ENCODE measurements around the gene TMEM184A.

The TMEM184A gene

DNA sequence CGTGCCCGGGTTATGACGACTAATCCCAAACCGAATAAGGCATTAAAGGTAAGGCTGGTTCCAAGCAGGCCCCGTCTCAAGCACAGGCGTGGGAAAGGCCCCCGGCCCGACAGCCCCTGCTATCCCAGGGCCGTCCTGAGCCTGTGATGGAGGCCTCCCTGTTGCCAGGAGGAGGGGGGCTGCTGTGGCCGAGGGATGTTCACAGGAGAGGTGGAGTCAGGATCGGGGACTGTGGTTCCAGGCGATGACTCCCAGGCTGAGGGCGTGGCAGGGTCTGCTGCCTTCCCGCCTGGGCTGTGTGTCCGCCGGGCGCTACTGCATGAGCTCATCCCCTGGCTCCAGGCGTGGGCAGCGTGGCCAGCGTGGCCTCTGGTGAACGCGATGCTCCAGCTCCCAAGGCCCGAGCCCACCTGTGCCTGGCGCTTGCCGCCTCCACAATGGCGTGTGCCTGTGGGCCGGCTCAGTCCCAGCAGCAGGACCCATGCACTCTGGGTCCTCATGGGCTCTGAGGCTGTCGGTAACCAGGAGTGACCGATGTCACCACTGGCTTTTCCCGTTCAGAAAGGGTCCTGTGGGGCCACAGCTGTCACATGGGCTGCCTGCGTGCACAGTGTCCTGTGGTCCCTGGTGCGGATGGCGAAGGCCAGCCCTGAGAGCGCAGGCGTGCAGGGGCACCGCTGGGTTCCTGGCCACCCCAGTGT is 16.7 kb downstream of the TMEM184A start:
- DNase-seq (ENCODE audit: low spot score): no peak

DNA sequence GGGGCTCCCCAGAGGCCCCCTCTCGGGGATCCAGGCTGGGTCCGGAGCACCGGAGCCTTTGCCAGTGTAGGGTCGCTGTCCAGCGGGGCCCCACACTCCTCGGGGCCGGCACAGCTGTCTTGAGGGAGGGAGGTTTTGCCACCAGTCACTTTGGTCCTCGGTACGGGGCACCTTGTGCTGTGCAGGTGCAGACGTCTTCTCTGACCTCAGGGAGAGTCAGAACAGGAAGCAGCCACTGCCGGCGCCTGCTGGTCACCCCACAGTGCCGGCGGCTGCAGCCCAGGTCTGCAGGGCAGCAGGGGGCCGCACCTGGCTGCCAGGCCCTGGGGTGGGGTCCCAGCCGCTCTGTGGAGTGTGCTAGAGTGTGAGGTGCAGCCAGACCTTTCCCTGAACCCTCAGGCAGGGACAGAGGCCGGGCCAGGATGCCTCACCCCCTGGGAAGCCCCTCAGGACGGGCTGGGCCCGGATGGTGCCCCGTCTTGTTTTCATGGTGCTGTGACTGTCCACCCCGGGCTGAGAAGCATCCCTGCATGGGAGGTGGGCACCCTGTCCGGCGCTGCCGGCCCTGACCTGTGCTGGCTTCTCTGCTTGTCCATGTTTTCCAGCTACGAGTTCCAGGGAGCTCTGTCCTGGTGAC is 17.3 kb downstream of the TMEM184A start:
- DNase-seq (ENCODE audit: low spot score): no peak

DNA sequence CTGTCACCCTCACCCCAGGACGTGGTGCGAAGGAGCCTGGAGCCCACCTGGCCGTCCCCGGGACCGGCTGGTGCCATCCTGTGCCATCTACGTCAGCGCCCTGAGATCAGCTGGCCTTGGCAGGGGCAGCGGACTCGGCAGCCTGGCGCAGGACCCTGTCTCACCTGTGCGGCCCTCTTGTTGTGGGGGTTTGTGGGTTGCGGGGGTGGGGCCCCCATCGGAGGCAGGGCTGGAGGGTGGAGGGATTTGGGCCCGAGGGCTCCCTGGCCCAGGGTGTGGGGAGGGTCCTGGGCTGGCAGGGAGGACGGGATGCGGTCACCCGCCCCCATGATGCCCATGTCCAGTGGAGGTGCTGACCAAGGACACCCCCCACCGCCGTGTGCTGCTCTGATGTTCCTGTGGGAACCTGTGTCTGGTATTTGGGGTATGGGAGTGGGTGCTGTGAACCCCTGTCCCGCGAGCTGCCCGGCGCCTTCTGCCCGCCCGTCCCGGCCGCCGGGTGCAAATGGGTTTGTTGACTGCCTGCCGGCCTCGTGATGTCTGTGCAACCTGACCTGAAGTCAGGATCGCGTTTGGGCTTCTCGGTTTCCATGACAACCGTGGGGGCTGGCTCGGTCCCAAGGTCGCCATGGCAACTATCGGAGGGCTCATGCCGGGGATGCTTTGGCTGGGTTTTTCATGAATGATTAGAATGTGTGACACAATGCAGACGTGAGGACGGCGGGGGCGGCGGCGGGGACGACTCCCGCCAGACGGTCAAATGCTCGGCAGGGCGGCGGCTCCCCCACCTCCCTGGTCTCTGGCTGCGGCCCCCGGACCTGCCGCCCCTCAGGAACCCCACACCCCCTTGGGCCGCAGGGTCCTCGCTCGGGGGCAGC is 18.2 kb downstream of the TMEM184A start:
- DNase-seq (ENCODE audit: low spot score): no peak

DNA sequence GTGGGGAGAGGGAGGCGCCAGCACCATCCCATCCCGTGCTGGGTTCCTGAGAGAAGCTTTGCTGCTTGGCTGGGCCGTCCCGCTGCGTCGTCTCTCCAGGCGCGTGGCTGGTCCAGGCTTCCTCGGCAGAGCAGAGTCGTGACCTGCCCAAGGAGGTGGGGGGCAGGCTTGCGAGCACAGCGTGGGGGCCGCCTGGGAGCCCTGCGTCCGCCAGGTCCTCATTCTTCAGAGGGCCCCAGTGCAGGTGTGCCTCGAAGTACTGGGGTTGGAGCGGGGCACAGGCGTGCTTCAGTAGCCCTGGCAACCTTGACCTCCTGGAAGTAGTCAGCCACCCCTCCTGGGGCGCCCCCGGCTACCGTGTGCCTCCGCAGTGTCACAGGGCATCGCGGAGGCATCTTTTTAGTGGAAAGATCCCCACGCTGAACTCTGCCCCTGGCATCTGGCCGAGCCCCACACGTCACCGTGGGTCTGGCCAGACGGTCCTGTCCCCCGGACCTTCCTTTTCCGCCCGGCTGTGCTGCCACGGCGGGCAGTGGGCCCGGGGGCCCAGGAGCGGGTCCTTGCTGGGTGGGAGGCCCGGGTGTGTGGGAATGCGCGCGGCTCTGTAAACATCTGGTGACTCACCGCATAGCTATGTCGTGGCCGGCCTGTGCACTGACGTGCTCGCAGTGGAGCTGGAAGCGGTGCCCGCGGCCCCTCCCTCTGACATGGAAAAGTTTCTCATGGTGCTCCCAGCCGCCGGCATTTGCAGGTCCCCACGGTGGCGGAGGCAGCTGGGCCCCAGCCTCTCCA is 19.1 kb downstream of the TMEM184A start:
- peak; percentile 99 for DNase-seq (ENCODE audit: low spot score)

DNA sequence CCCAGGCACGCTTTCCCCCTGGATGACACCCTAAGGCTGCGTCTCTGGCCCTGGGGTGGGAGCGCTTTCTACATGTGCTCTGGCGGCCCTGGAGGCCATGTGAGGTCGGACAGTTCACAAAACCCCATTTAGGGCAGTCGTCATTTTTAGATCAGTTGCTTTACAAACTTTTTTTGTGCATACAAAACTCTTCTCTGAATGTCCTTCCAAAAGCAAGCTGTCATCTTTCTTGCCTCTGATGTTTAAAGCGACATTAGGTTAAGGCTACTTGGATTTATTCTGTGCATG is 19.6 kb downstream of the TMEM184A start:
- no peak for DNase-seq (ENCODE audit: low spot score)

DNA sequence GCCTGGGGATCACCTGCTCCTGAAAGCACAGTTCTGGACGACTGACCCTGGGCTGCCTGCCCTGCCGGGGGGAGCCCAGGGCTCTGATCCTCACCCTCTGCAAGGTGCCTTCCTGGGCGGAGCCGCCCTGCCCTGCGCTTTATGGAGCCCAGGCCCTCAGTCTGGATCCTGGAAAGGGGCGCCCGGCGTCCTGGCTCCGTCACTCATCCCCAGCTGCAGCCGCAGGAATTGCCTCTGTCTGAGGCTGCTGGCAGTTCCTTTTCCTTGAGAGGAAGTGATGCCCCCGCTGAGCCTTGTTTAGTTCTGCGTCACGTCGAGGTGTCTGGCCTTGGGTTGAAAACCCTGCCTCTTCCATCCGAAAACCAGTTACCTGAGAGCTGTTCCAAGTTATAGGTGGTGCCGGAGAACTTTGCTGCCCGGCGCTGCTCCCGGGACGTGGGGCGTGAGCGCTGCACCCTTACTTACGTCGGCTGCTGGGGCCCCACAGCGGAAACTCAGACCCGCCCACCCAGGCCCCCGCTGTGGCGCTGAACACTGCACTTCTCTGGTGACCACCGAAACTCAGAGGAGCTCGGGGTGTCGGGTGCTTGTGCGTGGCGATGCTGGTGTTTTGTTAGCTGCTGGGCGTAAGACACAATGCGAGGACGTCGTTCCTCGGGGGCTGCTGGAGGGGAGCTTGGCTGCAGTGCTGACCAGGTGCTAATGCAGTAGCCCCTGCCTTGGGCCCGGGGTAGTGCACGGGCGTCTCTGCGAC is 20.1 kb downstream of the TMEM184A start:
- no peak for DNase-seq (ENCODE audit: low spot score)

DNA sequence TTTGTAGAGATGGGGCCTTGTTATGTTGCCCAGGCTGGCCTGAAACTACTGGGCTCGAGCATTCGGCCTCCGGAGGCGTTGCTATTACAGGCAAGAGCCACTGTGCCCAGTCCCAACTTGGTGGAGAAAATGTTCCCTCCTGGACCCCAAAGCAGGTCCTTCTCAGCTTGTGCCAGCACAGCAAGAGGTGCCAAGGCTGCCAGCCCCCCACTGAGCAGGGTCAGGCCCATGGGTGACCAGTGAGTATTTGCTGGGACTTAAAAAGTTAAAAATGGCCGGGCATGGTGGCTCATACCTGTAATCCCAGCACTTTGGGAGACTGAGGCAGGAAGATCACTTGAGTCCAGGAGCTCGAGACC is 20.9 kb downstream of the TMEM184A start:
- no peak for DNase-seq (ENCODE audit: low spot score)

DNA sequence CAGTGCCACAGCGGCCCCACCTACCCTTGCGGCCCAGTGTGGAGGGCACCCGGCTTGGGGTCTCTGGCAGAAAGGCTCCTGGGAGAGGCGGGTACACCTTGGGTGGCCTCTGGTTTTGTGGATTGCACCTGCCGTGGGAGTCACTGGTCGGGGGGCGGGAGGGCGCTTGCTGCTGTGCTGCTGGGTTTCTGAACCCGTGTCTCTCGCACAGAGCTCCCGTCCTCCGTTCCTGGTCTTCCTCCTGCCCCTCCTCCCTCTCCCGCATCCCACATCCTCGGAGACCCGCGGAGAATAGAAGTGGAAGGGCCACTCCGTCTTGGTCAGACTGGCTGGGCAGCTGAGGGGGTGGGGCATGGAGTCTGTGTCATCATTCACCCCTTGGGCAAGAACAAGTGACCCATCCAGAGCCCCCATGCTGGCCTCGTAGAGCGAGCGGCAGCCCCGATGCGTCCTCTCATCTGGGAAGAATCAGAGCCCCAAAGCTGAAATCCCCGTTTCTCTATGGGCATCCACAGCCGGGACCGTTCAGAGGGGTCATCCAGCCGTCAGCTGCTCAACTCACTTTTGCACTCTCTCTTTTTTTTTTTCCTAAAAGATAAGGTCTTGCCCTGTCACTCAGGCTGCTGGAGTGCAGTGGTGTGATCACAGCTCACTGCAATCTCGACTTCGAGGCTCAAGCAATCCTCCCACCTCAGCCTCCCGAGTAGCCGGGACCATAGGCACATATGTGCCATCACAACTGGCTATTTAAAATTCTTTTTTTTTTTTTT is 21.5 kb downstream of the TMEM184A start:
- DNase-seq (ENCODE audit: low spot score): no peak

DNA sequence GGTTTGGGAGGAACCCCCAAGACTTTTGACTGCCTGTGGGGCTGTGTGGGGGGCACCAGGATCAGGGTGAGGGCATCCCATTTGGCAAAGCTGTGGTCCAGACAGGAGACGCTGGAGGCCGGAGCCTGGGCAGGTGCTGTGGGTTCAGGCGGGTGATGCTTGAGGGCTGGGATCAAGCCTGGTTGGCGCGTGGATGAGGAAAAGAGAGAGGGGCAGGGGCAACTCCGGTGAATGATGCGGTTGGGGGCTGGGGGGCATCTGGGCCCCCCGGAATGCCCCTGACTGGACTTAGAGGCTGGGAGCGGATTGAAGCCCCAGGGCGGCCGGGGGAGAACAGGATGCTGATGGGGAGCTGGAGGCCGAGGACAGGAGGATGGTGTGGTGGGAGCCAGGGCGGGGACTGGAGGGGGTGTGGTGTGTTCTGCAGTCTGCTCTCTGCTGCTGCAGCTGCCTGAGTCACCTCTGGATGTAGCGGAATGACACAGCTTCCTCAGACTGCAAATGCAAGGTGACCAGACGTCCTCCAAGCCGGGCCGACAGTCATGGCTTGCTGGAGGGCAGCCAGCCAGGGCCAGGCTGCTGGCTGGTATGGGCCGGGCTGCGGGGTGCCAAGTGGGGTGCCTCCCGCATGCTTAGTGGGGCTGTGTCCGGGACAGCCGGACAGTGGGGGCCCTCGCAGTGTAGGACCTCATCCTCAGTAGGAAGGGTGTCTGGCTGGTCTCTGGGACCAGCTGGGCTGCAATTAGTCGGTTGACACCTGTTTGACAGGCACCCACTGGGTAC is 22.3 kb downstream of the TMEM184A start:
- peak; percentile 66 for DNase-seq (ENCODE audit: low spot score)

DNA sequence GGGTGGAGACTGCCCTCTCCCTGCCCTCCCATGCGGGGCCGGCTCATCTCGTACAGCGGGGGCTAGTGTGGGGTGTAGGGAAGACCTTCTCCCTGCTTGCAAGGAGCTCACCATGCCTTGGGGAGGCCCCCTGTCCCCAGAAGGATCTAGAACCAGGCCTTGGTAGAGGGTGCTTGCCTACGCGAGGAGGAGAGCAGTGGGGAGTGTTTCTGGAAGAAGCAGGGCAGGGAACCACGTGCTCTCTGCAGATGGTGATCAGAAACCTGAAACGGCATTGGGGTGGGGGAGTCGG is 22.8 kb downstream of the TMEM184A start:
- no peak for DNase-seq (ENCODE audit: low spot score)

DNA sequence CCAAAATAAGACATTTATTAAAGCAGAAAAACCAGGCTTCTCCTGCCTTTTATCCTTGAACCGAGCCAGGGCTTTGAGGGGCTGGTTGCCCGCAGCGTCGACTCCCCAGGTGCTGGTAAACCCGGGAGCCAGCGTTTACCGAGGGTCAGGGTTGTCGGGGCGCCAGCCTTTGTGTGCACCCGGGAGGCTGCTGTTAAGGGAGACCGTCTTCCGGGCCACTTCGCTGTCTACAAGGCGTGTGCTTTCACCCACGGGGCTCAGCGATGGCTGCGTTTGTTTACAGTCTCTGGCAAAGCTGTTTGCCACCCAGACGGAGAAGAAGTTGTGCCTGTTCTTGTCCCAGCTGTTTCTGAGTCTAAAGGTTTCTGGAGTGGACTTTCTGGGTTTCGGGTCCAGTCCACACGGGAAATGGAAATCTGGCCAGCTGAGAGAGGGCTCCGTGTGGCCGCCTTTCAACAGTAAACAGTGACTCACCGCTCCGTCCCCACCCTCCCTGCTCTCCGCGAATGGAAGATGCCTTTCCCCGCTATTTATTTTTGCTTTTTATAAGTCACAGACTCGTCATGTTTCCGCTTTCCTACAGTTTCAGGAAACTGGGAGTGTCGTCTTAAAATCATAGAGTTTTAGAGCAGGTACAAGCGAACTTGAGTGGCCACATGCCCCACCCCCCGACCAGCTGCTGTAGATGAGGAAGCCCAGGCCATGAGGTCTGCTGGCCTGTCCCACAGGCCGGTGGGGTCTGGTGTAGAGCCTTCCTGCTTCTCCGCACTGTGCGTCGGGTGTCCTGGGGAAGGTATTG is 23.4 kb downstream of the TMEM184A start:
- DNase-seq (ENCODE audit: low spot score): peak; percentile 86

DNA sequence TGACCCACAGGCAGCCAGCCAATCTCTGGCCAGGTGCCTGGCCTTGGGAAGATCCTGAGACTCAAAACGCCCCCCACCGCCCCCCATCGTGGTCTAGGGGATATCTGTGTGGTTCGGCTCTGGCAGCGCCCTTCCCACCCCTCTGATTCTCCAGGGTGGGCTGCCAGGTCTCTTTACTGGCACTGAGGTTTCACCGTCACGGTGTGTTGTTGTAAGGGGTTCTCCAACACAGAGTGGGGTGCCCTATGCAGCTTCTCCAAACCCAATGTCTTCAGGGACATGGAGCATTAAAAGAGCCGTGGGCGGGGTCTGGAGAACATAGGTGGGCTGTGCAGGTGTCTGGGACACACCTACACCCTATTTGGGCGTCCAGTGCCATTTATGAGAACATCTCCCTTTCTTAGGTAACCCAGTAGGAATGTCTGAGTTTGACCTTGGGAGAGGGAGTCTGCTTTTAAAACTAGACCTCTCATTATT is 24.0 kb downstream of the TMEM184A start:
- no peak for DNase-seq (ENCODE audit: low spot score)

DNA sequence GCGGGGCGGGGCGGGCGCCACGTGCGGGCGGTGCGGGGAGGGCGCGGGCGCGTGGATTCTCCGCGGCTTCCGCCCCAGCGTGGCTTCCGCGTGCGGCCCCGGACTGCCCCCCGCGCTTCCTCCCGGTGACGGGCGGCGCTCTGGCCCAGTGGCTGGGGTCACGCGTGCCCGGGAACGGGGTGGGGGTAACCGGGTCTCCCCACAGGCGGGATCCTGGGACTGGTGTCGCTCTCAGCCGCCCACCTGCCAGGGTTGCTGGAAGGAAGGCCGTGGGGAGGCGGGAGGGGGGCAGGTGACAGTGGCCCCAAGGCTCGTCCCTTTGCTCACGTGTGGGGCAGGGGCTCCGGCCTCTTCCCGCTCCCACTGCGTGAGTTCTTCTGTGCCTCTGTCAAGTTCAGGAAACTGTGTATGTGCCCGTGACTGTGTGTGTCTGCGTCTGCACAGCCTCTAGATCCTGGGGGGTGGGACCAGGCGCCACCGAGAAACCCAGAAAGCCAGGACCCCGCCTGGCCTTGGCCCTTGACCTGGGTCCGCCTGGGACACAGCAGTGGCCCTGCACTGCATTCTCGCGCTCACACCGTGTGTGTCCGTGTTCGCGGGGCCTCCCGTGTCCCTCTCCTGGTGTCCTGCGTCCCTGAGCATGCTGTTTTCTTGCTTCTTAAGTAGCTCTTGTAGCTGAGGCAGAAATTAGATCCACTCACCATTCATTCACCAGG is 24.6 kb downstream of the TMEM184A start:
- DNase-seq (ENCODE audit: low spot score): peak; percentile 74

DNA sequence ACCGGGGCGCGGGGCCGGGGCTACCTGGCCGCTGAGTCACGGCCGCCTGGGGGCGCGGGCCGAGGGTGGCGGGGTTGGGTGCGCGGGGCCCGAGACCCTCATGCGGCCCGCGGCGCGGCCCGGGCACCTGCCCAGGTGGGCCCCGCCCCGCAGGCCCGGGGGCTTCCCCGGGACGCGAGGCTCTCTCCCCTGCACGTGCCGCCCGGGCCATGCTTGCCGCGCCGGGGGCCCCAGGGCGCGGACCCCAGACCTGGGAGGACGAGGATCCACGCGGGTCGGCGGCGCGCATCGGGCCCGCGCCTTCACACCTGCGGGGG is 25.1 kb downstream of the TMEM184A start:
- no peak for DNase-seq (ENCODE audit: low spot score)

DNA sequence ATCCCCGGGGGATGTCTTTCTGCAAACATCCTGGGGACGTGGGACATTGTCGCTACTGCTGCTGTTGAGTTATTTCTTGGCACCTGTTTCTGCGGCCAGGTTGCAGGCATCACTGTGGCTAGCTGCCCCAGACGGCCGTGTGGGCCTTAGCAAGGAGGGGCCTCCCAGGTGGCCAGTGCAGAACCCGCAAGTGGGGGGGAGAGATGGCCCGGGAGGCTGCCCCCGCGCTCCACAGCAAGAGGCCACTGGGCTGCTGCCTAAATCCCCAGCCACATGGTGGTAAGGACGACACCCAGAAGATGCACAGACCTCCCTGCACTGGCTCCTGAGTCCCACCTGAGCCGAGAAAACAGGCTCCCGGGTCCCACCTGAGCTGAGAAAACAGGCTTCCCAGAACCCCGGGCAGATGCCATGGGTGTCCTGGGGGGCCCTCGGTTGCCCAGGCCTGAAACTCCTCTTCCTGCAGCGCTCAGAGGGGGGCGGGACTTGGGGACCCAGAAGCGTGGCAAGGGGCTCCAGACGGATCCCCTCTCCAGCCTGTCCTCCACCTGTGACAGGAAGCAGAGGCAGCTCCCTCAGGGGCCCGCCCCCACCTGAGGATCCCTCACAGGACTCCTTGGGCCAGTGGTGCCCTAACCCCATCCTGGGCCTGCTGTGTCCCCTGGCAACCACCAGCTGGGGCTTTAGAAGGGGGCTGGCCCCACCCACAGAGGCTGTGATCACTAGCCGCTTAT is 26.5 kb downstream of the TMEM184A start:
- DNase-seq (ENCODE audit: low spot score): no peak

DNA sequence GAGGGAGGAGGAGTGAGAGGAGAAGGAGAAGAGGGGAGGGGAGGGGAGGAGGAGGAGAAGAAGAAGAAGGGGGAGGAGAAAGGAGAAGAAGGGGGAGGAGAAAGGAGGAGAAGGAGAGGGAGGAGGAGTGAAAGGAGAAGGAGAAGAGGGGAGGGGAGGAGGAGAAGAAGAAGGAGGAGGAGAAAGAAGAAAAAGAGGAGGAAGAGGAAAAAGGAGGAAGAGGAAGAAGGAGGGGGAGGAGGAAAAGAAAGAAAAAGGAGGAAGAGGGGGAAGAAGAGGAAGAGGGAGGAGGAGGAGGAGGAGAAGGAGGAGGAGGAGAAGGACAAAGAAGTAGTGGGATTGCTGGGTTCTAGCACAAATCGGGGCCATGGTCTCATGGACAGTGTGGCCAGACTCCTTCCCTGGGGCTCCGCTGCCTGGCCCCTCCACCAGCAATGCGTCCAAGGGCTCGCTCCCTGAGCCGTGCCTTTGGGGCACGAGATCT is 29.7 kb downstream of the TMEM184A start:
- DNase-seq (ENCODE audit: low spot score): no peak

DNA sequence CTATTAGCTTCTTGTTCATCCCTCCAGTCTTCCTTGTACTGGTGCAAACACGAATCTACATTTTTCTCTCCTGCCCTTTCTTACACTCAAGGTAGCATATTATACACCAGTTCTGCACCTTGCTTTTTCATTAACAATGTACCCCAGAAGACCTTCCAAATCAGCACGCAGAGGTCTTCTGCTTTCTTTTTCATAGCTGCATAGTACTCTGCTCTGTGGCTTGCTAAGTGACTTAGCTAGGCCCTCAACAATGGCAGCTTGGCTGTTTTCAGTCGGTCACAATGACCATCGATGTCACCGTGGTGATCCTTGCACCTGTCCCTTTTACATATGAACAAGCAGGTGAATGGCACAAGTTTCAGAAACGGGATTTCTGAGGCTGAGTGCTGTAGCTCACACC is 30.6 kb downstream of the TMEM184A start:
- no peak for DNase-seq (ENCODE audit: low spot score)

DNA sequence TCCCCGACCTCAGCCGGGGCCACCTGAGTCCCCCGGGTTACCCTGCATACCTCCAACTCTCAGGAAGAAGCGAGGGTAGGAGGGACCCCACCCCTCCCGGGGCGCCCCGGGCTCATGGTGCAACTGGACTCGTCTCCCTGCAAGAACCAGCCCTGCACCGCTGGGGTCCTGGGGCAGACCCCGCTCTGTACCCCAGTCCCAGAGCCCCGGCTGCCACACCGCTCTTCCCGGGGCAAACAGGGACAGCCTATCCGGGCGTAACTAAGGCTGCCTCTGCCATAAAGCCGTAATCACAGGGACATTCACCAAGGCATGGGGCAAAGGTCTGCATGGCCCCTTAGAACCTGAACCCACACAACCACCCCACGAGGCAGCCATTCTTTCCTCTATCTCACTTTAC is 32.2 kb downstream of the TMEM184A start:
- DNase-seq (ENCODE audit: low spot score): no peak
